HEK293T (cell line): Measurements from ENCODE around the gene FAM180A.

Source experiments
- ELF4 ChIP-seq: fragments of 450-650 bp; IDR thresholded peaks from 2 replicates; pipeline ENCODE4 v1.6.1; 2017; ENCODE audit warnings: antibody characterized with exemption
- FOXA1 ChIP-seq: fragments of 450-650 bp; IDR thresholded peaks from 2 replicates; pipeline ENCODE4 v1.6.1; 2016; ENCODE audit warnings: mild to moderate bottlenecking
- FOXK2 ChIP-seq: fragments of 450-650 bp; IDR thresholded peaks from 2 replicates; pipeline ENCODE4 v1.6.1; 2016; ENCODE audit warnings: mild to moderate bottlenecking
- FOXM1 ChIP-seq: fragments of 450-650 bp; IDR thresholded peaks from 2 replicates; pipeline ENCODE4 v1.6.1; 2017; ENCODE audit warnings: mild to moderate bottlenecking, borderline replicate concordance
- L3MBTL2 ChIP-seq: fragments of 450-650 bp; conservative IDR thresholded peaks from 2 replicates; pipeline ENCODE4 v1.6.1; 2016; ENCODE audit warnings: mild to moderate bottlenecking
- LEF1 ChIP-seq: fragments of 450-650 bp; IDR thresholded peaks from 2 replicates; pipeline ENCODE4 v1.6.1; 2017; ENCODE audit warnings: mild to moderate bottlenecking, borderline replicate concordance
- NFRKB ChIP-seq: fragments of 450-650 bp; IDR thresholded peaks from 2 replicates; pipeline ENCODE4 v1.6.1; 2016; ENCODE audit warnings: mild to moderate bottlenecking, moderate library complexity
- SUZ12 ChIP-seq: fragments of 450-650 bp; IDR thresholded peaks from 2 replicates; pipeline ENCODE4 v1.6.1; 2016; ENCODE audit warnings: mild to moderate bottlenecking
- TARDBP ChIP-seq: fragments of 450-650 bp; IDR thresholded peaks from 2 replicates; pipeline ENCODE4 v1.6.1; 2016
- ZNF384 ChIP-seq: fragments of 450-650 bp; IDR thresholded peaks from 2 replicates; pipeline ENCODE4 v1.6.1; 2016
- TF ChIP-seq, protein P1 (sequence below): fragments of 450-650 bp; IDR thresholded peaks from 2 replicates; pipeline ENCODE4 v1.6.1; 2016

- TF ChIP-seq ELF4 = no peak
- TF ChIP-seq, protein P1, sequence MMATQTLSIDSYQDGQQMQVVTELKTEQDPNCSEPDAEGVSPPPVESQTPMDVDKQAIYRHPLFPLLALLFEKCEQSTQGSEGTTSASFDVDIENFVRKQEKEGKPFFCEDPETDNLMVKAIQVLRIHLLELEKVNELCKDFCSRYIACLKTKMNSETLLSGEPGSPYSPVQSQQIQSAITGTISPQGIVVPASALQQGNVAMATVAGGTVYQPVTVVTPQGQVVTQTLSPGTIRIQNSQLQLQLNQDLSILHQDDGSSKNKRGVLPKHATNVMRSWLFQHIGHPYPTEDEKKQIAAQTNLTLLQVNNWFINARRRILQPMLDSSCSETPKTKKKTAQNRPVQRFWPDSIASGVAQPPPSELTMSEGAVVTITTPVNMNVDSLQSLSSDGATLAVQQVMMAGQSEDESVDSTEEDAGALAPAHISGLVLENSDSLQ = no peak
- TF ChIP-seq L3MBTL2 = no peak
- TF ChIP-seq ZNF384 = no peak
- TF ChIP-seq SUZ12 = no peak
- no peak for TF ChIP-seq NFRKB
- TF ChIP-seq TARDBP = no peak
- no peak for TF ChIP-seq FOXK2
- no peak for TF ChIP-seq FOXM1
- no peak for TF ChIP-seq FOXA1
- no peak for TF ChIP-seq LEF1
Observed at GRCh38 chr7:135718794-135719437, 29.7 kb downstream of the FAM180A start.
